Fibroblast of skin of left quadriceps (primary cell): ENCODE results near the gene ZMYM1.
"Not testable (repeated sequence)": the region's sequence is repeated elsewhere in the genome, so short reads cannot be mapped to it uniquely, and the experiment has no call there.

Experiments used
- DNase-seq, 2 experiments: peaks; one replicate each; pipeline ENCODE4 v3.0.0-alpha.2; 2013; ENCODE audit warnings: low read depth in 2 of 2

ZMYM1 gene

GRCh38 chr1:35076426-35076825 lies 2.8 kb upstream of the ZMYM1 start:
- DNase-seq, result not testable (repeated sequence)

GRCh38 chr1:35080171-35080854 lies 1.1 kb downstream of the ZMYM1 start:
- no peak for DNase-seq

DNA sequence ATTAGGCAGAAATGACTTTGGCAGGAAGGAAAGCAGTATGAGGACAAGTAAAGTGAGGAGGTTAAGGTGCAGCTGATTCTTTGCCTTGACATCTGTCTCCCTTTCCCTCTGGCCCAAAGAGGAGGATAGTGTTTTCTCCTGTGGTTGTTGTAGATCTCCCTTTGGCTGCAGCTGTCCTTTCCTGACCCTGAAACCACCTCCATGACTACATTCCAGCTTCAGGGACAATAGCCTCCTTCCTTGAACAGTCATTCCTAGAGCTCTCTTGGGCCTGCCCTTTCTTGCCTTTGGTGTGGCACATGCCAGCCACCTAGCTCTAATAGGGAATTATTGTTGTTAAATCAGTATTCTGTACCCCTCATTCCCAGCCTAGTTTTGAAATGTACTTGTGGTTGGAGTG lies 6.2 kb downstream of the ZMYM1 start:
- no peak for DNase-seq

- DNase-seq, result peak in 1 of 2 experiments; percentile 20
Observed at GRCh38 chr1:35097224-35097623, 18.0 kb downstream of the ZMYM1 start.

DNA sequence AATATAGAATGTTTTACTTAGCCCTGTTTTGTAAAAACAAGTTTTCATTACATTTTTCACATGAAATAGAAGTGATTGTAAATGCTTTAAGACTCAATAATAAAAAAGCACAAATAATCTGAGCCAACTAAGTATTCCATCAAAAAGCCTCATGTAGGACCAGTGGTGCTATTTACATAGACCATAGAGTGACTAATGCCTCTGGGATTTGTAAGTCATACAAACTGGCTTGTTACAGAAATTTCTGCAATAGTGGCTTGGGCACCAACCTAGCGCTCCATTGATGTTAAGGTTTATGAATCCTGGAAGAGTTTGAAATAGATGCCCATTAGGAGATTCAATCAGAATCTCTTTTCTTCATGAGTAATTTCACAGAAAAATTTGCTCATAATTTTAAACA lies 31.9 kb downstream of the ZMYM1 start:
- DNase-seq, result no peak

GRCh38 chr1:35112668-35113067 lies 33.5 kb downstream of the ZMYM1 start:
- no peak for DNase-seq

DNA sequence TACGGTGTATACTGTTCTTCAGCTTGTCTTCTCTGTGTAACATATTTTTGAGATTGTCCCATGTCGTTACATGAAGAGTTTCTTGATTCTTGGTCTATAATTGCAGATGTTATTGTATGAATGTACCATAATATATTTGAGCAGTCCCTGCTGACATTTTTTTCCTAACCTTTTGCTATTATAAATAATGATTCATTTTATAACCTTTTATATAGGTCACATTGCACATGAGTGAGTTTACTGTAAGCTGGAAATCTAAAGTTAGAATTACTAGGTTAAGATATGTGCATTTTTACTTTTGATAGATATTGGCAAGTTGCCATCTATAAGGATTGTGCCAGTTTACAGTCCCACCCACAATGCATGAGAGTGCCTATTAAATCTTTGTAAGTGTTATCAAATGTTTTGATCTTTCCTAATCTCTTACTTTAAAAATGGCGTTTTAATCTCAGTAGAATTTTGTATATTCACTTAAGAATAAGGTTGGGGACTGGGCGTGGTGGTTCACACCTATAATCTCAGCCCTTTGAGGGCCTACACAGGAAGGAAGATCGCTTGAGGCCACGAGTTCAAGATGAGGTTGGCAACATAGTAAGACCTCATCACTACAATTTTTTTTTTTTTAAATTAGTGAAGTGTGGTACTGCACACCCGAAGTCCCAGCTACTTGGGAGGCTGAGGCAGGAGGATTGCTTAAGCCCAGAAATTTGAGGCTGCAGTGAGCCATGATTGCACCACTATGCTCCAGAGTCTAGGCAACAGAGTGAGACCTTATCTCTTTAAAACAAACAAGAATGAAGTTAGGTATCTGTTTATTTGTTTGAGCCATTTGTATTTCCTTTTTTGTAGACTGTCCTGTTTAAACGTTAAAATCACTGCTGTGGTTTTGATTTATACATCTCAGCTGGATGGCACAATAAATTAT lies 36.5 kb downstream of the ZMYM1 start:
- no peak for DNase-seq

DNA sequence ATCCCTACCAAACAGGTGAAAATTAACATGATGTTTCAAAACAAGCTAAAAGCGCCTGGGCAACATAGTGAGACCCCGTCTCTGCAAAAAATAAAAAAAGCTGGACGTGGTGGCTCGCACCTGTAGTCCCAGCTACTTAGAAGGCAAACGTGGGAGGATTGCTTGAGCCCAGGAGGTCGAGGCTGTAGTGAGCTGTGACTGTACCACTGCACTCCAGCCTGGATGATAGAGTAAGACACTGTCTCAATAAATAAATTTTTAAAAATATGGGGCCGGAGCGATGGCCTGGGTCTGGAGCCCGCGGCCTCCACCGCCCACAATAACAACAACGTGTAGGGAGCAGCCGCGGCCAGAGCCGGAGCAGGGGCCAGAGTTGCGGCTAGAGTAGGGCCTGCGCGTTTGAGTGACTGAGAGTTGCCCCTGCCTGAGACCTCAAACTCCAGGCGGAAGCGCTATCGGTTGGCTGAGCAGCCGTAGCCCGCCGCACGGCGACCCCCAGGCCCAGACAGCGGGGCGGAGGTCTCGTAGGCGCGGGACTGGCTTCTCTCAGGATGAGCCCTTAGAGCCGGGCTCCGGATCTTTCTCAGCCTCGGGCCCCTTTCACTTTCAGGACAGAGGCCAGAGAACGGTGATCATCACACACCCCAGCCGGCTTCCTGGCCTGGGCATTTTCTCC lies 41.4 kb downstream of the ZMYM1 start:
- DNase-seq, result no peak

GRCh38 chr1:35122311-35122710 lies 43.1 kb downstream of the ZMYM1 start:
- no peak for DNase-seq

- no peak for DNase-seq
Observed at GRCh38 chr1:35126546-35126945, 47.4 kb downstream of the ZMYM1 start.

GRCh38 chr1:35129080-35129479 lies 49.9 kb downstream of the ZMYM1 start:
- DNase-seq, result no peak

- DNase-seq, result no peak
Observed at GRCh38 chr1:35136780-35137179, 57.6 kb downstream of the ZMYM1 start.

- not testable (repeated sequence) for DNase-seq
Observed at GRCh38 chr1:35137590-35137989, 58.4 kb downstream of the ZMYM1 start.

GRCh38 chr1:35142294-35142693 lies 63.1 kb downstream of the ZMYM1 start:
- DNase-seq, result not testable (repeated sequence)

GRCh38 chr1:35142728-35143127 lies 63.5 kb downstream of the ZMYM1 start:
- DNase-seq, result not testable (repeated sequence)

DNA sequence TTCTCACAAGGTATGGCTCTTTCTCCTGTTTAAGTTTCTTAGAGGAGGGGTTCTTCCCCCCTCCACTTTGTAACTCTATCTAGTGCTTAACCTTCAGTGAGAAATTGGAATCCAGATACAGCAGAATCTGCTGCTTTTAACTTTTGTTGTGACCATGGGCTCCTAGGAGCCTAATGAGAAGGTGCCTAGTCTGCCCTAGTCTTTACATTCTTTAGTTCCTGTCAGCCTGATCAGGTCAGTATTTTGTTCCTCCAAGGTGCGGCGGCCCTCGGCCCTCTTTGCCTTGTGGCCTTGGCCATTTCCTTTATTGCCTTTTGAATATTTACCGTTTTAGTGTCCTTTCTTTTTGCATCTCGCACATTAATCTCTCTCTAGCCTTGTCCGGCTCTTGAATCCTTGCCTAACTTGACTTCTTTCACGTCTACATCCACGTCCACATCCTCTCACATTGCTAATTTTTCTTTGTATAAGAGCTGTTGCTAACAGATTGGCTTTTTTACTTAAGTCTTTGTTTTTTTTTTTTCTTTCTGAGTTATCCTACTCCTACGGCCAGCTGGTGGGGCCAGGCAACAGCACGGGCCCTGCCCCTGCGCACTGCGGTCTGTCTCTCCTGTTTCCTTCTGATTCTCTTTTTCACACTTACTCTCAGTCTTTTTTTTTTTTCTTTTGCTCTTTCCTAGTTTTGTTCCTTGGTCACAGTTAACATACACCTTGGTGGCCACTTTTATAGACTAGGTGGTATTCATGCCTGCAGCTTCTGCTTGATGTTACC lies 64.7 kb downstream of the ZMYM1 start:
- DNase-seq, result no peak

GRCh38 chr1:35145892-35146549 lies 66.8 kb downstream of the ZMYM1 start:
- not testable (repeated sequence) for DNase-seq

- no peak for DNase-seq
Observed at GRCh38 chr1:35151220-35151619, 72.0 kb downstream of the ZMYM1 start.

DNA sequence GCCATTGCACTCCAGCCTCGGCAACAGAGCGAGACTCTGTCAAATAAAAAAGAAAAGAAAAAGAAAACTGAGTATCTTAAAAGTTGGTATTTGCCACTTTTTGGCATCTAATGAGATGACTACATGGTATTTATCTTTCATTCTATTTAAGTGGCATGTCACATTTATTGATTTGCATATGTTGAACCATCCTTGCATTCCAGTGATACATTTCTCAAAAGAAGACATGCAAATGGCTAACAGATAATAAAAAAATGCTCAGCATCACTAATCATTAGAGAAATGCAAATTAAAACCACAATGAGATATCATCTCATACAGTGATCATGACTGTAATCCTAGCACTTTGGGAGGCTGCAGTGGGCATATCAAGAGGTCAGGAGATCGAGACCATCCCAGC lies 85.7 kb downstream of the ZMYM1 start:
- DNase-seq, result no peak
